Fibroblast of peridontal ligament (primary cell): ENCODE results near the gene RALY.

Experiments used
- DNase-seq: peaks from one replicate; pipeline ENCODE4 v3.0.0-alpha.2; 2010; ENCODE audit errors: extremely low read depth

RALY gene

DNA sequence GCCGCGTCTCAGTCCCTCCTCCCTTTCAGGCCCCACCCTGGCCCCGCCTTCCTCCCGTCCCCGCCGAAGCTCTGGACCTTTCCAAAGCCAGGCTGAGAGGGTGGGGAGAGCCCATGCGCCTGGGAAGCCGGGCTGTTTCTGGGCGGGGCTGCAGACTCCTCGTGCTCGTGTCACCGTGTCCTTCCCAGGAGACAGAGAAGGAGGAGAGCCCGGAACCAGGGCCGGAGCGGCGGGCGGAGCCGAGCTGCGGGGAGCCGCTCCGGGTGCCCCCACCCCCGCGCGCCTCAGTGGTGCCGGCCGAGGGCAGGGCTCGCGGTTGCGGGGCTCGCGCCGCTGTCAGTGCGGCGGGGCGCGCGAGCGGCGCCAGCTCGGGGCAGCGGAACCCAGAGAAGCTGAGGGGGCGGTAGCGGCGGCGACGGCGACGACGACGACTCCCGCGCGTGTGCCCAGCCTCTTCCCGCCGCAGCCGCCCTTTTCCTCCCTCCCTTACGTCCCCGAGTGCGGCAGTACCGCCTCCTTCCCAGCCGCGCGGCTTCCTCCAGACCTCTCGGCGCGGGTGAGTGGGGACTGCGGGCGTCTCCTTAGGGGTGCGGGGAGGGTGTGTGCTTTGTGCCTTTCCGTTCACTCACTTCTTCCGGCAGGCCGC, at the start of gene RALY:
TSS of gene RALY (plus strand) at position 336 of the 646 bp plus-strand sequence. CDS start 78,164 bp downstream, outside the sequence.
- DNase-seq = peak; percentile 39

DNA sequence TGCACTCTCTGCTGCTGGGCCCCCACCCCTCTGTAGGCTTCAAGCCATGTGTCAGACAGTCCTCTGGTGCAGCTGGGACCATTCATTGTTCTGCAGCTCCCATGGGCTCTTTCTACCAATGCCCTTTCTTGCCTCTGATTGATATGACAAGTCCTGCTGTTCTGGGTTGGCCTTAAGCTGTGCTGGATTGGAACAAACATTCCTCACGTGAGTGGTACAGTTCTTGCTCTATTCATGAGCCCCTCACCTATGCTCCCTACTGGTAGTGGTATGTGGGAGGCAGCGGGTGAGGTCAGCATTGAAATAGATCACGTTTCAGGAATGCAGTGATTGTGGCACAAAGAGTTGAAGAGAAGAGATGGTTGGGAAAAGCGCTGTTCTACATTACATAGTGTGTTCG, 48.8 kb upstream of the RALY start:
- DNase-seq = no peak

DNA sequence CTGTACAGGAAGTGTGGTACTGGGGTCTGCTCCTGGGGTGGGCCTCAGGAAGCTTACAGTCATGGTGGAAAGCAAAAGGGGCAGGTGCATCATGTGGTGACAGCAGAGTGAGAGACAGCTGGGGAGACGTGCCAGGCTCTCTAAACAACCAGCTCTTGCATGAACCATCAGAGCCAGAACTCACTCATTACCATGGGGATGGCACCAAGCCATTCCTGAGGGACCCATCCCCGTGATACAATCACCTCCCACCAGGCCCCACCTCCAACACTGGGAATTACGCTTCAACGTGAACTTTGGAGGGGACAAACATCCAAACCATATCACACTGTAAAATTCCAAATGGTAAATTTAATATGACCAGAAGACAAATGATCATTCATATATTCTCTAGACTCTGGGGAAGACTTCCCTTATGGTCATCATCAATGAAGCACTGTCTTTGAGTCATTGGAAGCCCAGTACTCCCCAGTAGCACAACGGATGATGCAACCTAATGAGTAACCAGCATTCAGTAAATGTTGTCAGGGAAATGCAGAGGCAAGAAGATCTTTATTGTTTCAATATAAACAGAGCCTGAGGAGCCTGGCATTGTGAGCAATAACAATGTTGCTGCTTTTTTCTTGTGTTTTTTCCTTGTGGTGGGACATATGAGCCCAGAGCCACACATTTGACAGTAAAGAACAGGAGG, 48.2 kb upstream of the RALY start:
- peak; percentile 86 for DNase-seq

DNA sequence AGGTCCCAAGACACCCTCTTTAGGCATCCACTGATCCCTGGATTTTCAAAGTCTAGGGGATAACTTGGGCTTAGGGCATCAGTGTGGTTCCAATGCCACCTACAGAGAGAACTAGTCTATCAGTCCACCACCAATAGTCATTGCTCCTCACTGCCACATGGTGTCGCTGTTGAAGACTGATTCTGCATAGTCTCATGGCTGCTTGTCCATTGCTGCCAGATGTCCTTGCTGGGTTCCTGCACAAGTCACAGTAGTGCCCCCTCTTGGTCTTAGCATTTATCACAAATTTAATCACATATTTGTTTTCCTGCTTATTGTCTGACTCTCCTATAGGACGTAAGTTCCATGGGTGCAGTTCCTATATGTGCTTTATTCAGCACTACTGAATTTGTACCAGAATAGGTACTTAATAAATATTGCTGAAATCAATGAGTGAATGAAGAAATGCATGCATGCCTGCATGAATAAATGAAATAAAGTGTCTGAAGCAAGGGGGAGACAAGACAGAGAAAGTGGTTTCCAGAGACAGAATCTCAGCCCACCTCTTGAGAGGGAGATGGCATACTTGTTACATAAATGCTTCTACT, 45.9 kb upstream of the RALY start:
- DNase-seq = peak; percentile 20

DNA sequence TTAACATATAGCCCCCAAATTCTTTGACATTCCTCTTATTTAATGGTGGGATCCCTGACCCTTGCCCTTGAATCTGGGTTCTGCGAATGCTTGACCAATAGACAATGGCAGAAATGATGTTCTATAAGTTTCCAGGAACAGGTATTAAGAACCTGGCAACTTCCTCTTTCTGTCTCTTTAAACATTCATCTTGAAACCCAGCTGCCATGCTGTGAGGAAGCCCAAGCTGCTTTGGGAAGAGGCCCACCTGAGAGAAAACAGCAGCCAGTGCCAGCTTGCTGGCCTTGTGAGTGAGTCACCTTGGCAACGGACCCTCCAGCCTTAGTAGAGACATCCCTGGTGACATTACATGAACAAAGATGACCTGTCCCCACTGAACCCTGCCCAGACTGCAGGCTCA, 45.2 kb upstream of the RALY start:
- DNase-seq = no peak

DNA sequence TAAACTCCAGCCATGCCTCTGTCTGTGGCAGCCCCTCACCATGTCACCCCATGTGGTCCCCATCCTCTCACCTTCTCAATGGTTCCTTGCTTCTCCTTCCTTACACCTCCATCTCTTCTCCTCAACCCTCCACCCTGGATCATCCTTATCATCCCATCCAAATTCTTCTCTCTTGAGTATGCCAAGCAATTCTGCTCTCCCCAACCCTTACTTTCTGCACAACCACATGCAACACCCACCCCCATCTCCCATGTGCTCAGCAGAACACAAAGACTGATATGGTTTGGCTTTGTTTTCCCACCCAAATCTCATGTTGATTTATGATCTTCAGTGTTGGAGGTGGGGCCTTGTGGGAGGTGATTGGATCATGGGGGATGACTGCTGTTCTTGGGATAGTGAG, 42.5 kb upstream of the RALY start:
- no peak for DNase-seq

DNA sequence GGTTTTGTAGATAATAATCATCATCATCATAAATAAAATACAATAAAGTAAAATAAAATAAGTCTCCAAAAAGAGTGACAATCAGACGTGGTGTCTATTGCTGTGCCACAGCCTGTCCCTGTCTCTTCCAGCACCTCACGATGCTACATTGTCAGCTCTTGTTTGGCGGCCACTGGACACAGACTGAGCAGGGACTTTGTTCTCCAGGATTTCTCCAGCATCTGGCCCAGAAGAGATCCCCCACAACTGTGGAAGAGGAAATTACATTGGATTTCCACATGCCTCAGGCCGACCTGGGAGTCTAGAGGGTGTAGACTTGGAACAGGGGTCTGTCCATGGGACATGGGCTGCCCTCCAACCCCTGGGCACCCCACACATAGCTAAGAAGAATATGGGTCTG, 39.2 kb upstream of the RALY start:
- DNase-seq = no peak

DNA sequence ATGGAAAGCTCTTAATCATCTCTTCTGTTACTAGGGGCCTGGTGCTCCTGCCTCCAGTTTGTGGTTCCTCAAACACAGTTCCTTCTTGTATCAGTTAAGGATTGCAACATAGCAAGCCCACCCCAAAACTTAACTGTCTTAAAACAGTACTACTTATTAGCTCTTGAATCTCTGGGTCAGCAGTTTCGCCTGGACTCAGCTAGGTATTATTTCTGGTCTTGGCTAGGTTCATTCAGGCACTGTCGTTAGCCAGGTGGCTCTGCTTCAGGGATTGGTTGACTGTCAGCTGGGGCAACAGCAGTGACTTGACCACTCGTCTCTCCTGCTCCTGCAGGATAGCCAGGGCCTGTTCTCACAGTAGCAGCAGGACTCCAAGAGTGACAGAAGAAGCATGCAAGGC, 30.0 kb upstream of the RALY start:
- DNase-seq = no peak

DNA sequence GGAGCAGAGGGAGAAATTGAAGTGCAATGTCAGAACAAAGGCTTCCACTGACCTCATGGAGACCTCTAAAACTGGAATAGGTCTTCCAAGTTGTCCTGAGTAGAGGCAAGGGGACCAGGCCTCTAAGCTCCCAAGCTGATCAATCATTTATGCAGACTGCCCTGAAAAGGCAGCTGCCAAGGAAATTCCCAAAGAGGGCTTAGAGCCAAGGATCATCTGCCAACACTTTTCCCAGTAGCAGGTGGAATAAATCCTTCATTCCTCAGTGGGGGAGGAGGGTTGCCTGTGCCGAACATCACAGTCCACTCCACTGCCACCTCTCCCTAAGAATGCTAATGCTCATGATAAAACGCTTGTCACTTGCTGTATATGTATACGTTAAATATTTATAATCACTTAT, 29.3 kb upstream of the RALY start:
- DNase-seq = no peak

DNA sequence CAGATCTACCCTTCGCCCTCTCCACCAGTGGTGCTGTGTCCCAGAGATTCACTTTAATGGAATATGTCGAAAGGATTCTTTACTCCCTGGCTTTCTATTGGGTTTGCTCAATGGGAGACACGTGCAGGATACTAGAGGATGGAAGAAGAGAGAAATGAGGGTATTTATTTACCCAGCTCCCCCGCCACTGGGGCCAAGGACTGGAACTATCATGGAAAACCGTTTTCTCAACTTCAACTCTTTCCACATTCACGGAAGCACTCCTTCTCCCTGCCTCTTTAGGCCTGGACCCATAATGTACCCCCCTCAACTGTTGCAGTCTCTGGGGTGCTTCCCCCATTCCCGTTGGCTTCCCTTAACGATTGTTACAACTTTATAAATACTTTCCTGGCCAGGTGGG, 26.6 kb upstream of the RALY start:
- DNase-seq = no peak

DNA sequence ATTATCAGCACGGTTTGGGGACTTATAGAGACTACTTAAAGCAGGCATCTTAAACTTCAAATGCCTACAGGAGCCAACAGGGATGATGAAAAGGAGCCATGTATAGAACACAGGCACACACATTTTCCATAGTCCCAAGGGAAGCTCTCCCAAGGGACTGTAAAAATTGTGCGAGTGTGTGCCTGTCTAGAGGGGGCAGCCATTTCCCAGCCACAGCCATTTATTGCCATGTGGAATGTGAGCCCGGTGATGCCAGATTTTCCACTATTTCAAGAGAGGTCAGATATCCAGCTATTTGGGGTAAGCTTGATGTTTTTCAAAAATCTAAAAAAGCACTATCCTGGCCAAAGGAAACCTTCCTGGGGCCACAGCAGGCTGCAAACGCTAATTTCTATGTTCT, 24.1 kb upstream of the RALY start:
- no peak for DNase-seq

DNA sequence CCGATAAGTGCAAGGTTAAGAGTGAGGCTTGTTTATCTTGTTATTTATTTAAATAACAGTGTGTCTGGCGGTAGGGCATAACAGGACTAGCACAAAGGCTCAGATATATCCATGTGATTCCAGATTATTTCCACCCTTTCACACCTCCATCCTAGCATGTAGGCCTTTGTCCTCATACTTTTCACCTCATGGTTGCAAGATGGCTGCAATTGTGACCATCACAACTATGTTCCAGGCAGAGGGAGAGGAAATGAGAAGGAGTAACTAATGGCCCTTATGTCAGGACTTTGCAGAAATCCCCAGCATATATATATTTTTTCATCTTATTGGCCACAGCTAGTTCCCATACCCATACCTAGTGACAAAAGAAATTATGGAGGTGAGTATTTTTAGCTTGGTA, 23.5 kb upstream of the RALY start:
- DNase-seq = no peak

DNA sequence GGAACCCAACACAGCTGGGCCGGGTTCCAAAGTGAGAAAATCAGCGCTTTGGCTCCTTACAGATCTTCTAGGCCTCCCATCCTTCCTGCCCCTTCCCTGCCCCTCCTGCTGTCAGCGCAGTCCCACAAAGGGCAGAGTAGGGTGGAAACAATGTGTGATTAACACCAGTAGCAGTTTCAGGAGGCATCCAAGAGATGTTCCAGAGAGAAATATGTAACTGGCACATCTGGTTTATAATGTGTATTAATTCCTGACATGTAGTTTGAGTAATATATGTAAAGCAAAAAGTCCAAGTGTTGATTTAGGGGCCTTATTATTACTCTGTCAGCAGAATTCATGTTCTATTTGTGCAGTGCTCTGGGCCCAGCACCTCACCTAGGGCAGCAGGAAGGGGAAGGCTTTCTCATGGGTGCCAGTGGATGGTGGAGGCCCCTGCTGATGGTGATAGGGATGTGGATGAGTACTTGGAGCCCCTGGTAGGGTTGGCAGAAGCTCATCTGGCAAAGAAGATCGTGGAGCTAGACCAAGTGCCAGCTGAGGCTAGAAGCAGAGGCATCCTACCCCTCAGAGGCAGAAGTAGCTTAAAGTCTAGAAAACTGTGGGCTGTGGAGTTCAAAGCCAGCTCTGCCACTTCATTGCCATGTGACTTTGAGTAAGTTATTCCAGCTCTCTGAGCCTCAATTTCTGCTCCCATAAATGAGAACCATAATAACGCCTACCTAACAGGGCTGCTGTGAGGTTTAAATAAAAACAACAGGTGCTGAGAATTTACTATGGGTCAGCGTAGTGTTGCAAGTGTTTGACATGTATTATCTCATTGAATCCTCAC, 22.4 kb upstream of the RALY start:
- DNase-seq = no peak

DNA sequence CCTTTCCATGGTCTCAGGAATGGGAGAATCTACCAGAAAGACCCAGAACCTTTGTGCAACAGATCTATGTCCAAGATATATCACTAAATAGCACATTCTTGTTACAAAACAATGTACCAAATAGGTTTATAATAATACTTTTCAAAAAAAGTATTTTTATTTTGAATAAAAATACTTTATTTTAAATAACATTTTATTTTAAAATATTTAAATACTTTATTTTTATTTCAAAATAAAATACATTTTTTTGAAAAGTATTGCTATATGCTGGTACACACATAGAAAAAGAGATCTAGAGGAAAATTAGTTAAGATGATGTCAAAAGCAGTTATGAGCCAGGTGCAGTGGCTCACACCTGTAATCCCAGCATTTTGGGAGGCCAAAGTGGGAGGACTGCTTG, 16.8 kb upstream of the RALY start:
- no peak for DNase-seq

DNA sequence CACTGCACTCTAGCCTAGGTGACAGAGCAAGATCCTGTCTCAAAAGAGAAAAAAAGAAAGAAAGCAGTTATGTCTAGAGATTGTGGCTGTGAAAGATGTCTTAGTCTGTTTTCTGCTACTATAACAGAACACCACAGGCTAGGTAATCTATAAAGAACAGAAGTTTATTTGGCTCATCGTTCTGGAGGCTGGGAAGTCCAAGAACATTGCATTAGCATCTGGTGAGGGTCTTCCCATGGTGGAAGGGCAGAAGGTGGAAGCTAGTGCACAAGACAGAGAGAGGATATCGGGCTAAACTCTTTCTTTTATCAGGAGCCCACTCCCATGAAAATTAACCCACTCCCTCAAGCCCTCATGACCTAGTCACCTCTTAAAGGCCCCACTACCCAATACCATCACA, 16.2 kb upstream of the RALY start:
- no peak for DNase-seq

DNA sequence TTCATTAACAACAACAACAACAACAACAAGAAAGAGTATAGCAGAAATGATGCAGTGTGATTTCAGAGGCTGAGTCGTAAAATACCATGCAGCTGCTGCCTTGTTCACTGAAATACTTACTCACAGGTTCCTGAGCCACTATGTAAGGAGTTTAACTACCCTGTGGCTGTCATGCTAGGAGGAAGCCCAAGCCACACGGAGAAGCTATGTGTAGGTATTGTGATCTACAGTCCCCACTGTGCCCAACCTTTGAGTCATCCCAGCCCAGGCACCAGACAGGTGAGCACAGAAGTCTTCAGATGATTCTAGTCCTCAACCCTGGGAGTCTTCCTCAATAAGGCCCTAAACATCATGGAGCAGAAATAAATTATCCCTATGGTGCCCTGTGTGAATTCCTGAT, 14.6 kb upstream of the RALY start:
- DNase-seq = no peak

DNA sequence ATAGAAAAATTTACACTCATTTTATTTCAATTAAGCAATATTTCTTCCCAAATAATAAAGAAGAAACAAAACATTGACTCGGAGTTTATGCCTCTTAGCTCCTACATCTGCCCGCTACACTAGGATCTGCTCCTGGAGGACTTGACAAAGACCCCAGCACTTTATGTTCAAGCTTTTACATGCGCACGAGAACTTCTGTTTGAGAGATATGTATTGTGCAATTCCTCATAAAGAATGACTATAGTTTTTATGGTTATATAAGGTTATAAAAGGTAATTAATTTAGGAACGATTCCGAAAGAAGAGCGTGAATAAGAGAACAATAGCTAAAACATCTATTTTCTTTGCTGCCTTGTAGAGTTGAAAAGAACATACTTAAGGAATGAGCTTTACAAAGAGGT, 12.4 kb upstream of the RALY start:
- no peak for DNase-seq

DNA sequence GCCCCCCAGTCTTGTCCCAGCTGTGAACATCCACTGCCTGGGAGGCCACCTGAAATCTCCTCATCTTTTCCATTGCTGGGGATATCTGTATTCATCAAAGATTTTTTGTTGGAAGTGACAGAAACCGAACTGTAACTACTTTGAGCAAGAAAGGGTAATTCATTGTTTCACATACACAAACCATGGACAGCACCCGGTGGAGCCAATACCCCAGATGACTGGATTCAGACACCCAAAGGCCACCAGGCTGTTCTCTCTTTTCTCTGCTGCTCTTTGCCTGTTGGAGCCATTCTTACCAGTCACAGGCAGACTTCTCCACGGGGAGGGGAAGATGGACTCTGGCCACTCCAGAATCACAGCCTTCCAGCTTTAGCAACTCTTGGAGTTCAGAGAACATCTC, 11.7 kb upstream of the RALY start:
- DNase-seq = no peak

DNA sequence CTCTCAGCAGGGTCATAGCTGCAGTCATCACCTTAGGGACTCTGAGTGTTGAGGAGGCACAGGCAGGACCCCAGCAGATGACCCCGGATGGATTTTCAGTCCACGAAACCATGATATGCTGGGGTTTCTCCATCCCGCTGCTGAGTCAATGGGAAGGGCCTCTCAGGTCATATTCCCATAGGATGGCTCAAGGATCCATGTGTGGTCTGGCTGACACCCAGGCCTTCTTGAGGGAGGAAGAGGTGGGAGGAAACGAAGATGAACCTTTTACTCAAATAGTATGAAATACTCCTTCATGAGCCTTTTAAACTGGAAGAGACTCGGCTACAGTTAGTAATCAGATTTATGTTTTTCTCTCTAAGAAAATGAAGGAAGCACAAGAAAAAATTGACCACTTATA, 10.3 kb upstream of the RALY start:
- no peak for DNase-seq

DNA sequence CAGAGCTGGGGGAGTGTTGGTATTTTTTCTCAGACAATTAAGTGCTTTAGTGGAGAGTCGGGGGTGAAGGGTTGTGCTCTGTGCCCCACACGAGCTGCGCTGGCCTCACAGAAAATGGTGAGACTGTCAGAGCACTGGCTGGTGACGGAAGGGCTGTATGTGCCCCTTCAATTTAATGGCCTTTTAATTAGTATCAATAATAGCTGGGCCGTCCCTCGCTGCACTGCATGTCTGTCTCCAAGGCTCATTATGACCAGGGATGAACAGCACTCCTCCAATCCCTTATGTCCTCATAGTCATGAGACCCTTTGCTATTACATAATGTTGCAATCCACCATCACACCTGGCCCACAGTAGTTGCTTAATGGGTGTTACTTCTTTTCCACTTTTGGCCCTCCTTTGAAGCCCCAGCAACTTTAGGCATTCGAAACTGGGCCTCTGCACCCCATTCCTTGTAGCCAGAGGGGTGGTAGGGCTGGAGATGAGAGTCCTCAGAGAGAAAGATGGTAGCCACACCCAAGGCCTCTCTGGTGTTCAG, 9.5 kb upstream of the RALY start:
- no peak for DNase-seq

DNA sequence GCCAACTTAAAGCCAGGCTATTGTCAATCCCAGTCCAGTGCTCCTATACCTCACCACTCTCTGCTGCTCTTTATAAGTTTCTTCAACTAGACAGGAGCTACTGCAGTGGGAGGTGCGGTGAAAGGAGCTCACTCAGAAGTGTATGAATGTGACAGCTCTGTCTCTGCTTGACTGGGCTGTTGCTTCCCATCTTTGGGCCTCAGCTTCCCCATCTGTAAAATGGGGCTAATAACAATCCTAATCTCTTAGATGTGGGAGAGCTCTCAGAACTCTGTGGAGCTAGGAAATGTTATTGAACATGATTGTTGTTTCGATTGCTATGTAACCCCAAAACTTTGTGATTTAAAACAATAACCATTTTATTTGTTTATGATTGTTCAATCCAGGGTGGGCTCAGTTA, 8.4 kb upstream of the RALY start:
- no peak for DNase-seq

DNA sequence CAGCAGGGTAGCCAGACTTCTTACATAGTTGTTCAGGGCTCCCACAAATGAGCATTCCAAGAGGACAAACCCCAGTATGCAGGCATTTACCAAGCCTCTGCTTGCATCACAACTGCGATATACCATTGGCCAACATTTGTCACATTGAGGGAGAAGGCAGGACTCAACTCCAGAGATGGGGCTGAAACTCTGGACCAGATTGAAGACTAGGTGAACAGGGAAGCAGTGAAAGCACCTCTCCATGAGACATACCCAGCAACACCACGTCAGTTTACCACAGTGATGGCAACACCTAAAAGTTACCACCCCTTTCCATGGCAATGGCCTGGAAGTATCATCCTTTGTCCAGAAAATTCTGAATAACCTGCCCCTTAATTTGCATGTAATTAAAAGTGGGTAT, 7.9 kb upstream of the RALY start:
- DNase-seq = no peak
